Smooth muscle cell (in vitro differentiated cells): ENCODE results near the gene TCIRG1. TPM values are rescaled to one million over a fixed set of nuclear protein-coding genes. Genes with fewer than 3 reads are reported as not detected.

Experiments used
- DNase-seq: peaks from one replicate; lab custom pipeline; 2025; ENCODE audit not compliant: unreplicated experiment; lab: John Stamatoyannopoulos, UW
- H2AFZ ChIP-seq: fragments of 200-600 bp; sonication (generic); 2 replicates; pipeline ENCODE4 v1.6.0; 2016; ENCODE audit warnings: antibody characterized with exemption, low read depth, mild to moderate bottlenecking
- H3F3A ChIP-seq: fragments of 200-600 bp; sonication (generic); 2 replicates; pipeline ENCODE4 v1.6.0; 2017; ENCODE audit warnings: antibody characterized with exemption, low read depth
- H3K27ac ChIP-seq: fragments of 200-600 bp; sonication (generic); 2 replicates; pipeline ENCODE4 v1.5.1; 2016; ENCODE audit warnings: low read depth, mild to moderate bottlenecking
- H3K27me3 ChIP-seq: fragments of 200-600 bp; sonication (generic); 2 replicates; pipeline ENCODE4 v1.6.1; 2016; ENCODE audit warnings: low read depth, mild to moderate bottlenecking
- H3K36me3 ChIP-seq: fragments of 200-600 bp; sonication (generic); 2 replicates; pipeline ENCODE4 v1.5.1; 2016; ENCODE audit warnings: low read depth
- H3K4me1 ChIP-seq: fragments of 200-600 bp; sonication (generic); 2 replicates; pipeline ENCODE4 v1.5.1; 2016; ENCODE audit warnings: low read depth
- H3K4me2 ChIP-seq: fragments of 200-600 bp; sonication (generic); 2 replicates; pipeline ENCODE4 v1.6.0; 2016; ENCODE audit warnings: mild to moderate bottlenecking
- H3K4me3 ChIP-seq: fragments of 200-600 bp; sonication (generic); 2 replicates; pipeline ENCODE4 v1.5.1; 2016; ENCODE audit warnings: mild to moderate bottlenecking
- H3K79me2 ChIP-seq: fragments of 200-600 bp; sonication (generic); 2 replicates; pipeline ENCODE4 v1.6.0; 2016; ENCODE audit warnings: low read depth, mild to moderate bottlenecking
- H3K9ac ChIP-seq: fragments of 200-600 bp; sonication (generic); 2 replicates; pipeline ENCODE4 v1.6.0; 2016; ENCODE audit warnings: low read depth
- H3K9me3 ChIP-seq: fragments of 200-600 bp; sonication (generic); replicated peaks from 2 replicates; pipeline ENCODE4 v1.5.1; 2016; ENCODE audit warnings: low read depth
- H4K20me1 ChIP-seq: fragments of 200-600 bp; sonication (generic); 2 replicates; pipeline ENCODE4 v1.6.0; 2016; ENCODE audit warnings: low read depth
- WGBS: methylation state at CpG from one replicate; pipeline ENCODE4 v1.1.7; 2016; ENCODE audit warnings: low lambda C conversion rate; 5-methylcytosine and 5-hydroxymethylcytosine counted together
- polyA plus RNA-seq: library from polyadenylated mRNA; unstranded; fragments of >200 nt; fragmentation: Nextera tagmentation; extraction: Ambion mirVana; gene quantifications from 2 replicates; pipeline ENCODE4 v1.2.1, GENCODE V29; 2016
- total RNA-seq: library from RNA; depleted of rRNA; stranded (reverse); fragments of >200 nt; gene quantifications from 2 replicates; pipeline ENCODE4 v1.2.3, GENCODE V29; 2014
- TF ChIP-seq, protein P1 (sequence below): fragments of 200-600 bp; sonication (generic); IDR thresholded peaks from 2 replicates; pipeline ENCODE4 v1.5.1; 2017; ENCODE audit warnings: borderline replicate concordance, mild to moderate bottlenecking, antibody characterized with exemption; ENCODE audit not compliant: insufficient read depth, poor library complexity, severe bottlenecking

Gene TCIRG1
- total and polyA plus RNA-seq, 2 experiments from 2014 or later: 39.7 to 59.0 TPM

DNA sequence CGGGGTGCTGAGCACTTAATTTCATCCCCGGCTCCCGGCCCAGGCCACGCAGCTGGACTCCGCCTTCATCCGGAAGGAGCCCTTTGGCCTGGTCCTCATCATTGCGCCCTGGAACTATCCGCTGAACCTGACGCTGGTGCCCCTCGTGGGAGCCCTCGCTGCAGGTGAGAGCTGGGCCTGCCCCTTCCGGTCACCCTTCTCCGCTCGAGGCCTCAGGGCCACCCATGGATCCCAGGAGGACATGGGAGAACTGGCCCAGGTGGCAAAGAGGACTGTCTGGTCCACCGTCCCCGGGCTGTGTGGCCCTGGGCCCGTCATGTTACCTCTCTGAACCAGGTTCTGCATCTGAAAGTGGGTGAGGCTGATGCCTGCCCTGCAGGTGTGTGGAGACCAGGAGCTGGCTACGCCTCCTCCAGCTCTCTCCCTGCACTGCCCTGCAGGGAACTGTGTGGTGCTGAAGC is 20.1 kb upstream of the TCIRG1 start:
- no peaks in the 10 kb centered on the region for H3F3A ChIP-seq
- H3K27me3 ChIP-seq: no peaks in the 10 kb centered on the region
- TF ChIP-seq, protein P1, sequence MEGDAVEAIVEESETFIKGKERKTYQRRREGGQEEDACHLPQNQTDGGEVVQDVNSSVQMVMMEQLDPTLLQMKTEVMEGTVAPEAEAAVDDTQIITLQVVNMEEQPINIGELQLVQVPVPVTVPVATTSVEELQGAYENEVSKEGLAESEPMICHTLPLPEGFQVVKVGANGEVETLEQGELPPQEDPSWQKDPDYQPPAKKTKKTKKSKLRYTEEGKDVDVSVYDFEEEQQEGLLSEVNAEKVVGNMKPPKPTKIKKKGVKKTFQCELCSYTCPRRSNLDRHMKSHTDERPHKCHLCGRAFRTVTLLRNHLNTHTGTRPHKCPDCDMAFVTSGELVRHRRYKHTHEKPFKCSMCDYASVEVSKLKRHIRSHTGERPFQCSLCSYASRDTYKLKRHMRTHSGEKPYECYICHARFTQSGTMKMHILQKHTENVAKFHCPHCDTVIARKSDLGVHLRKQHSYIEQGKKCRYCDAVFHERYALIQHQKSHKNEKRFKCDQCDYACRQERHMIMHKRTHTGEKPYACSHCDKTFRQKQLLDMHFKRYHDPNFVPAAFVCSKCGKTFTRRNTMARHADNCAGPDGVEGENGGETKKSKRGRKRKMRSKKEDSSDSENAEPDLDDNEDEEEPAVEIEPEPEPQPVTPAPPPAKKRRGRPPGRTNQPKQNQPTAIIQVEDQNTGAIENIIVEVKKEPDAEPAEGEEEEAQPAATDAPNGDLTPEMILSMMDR: no peak
- H3K9ac ChIP-seq: no peak overlapping the region
- no peak overlapping the region for H3K27ac ChIP-seq
- no peaks in the 10 kb centered on the region for H3K9me3 ChIP-seq
- H3K36me3 ChIP-seq: no peaks in the 10 kb centered on the region
- H2AFZ ChIP-seq: no peak overlapping the region
- H3K4me1 ChIP-seq: no peaks in the 10 kb centered on the region
- WGBS: 92% methylated on average over 18 of the region's 18 CpGs
- H3K4me3 ChIP-seq: no peak overlapping the region
- no peaks in the 10 kb centered on the region for H4K20me1 ChIP-seq
- H3K79me2 ChIP-seq: no peaks in the 10 kb centered on the region
- no peak for DNase-seq
- H3K4me2 ChIP-seq: no peak overlapping the region

DNA sequence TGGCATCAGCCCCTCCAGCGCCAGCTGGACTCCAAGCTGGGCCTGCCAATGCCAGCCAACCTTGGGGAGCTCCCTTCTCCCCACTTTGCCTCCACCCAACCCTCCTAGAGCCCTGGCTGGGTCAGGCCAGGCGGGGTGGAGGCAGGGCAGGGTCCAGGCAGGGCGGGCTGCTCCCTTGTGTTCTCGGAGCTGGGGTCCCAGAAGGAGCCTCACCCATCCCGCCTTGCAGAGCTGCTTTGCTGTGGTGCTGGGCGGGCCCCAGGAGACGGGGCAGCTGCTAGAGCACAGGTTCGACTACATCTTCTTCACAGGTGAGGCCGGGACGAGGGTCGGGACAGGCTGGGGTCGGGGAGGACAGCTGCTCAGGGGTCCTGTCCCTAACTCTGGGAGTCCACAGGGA is 19.3 kb upstream of the TCIRG1 start:
- Histone ChIP-seq H3K79me2 (no peaks in the 10 kb centered on the region), H3F3A (no peaks in the 10 kb centered on the region), H3K27me3 (no peaks in the 10 kb centered on the region), H3K36me3 (peaks cover 5% of the 10 kb centered on the region), H4K20me1 (no peaks in the 10 kb centered on the region), H2AFZ (no peak overlapping the region), H3K4me3 (no peak overlapping the region), H3K9me3 (no peaks in the 10 kb centered on the region), H3K4me1 (no peaks in the 10 kb centered on the region), H3K27ac (no peak overlapping the region), H3K4me2 (no peak overlapping the region), H3K9ac (no peak overlapping the region)
- DNase-seq: no peak
- TF ChIP-seq, protein P1: no peak
- 96% methylated on average over 12 of the region's 12 CpGs for WGBS

DNA sequence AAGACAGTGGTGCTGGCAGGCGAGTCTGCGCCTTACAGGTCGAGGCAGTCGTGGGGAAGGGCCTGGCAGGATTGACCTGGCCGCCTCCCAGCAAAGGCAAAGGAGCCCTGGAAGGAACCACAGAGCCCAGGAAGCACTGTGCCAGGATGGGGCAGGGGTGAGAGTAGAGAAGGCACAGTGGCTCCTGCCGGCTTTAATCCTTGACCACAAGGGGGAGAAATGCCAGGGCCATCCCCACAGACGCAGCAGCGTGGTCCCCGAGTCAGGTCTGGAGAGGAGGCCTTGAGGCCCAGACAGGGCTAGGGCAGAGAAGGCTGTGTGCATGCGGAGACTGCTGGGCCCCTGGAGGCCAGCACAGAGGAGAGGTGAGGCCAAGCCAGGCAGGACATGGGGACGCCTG is 18.2 kb upstream of the TCIRG1 start:
- Histone ChIP-seq H3K36me3 (peaks cover 11% of the 10 kb centered on the region), H3K79me2 (no peaks in the 10 kb centered on the region), H3K4me1 (no peaks in the 10 kb centered on the region), H3K9ac (no peak overlapping the region), H3K4me3 (no peak overlapping the region), H3K9me3 (no peaks in the 10 kb centered on the region), H3K27me3 (no peaks in the 10 kb centered on the region), H3K4me2 (no peak overlapping the region), H4K20me1 (no peaks in the 10 kb centered on the region), H2AFZ (no peak overlapping the region), H3F3A (no peaks in the 10 kb centered on the region), H3K27ac (no peak overlapping the region)
- 43% methylated on average over 11 of the region's 11 CpGs for WGBS
- TF ChIP-seq, protein P1: peak; percentile 22
- no peak for DNase-seq

DNA sequence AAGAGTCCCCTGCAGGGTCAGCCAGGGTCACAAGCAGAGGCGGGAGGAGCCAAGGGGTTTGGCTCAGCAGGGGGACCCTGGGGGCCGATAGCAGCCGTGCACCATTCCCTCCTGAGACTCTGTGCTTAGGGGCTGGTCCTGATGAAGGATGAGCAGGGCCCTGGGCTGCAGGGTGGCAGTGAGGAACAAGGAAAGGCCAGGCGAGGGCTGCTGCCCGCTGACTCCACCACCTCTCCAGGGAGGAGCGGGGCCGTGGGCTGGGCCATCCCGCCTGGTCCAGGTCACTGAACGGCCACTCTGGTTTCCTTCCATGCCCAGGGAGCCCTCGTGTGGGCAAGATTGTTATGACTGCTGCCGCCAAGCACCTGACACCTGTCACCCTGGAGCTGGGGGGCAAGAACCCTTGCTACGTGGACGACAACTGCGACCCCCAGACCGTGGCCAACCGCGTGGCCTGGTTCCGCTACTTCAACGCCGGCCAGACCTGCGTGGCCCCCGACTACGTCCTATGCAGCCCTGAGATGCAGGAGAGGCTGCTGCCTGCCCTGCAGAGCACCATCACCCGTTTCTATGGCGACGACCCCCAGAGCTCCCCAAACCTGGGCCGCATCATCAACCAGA is 17.5 kb upstream of the TCIRG1 start:
- Histone ChIP-seq H3K36me3 (peaks cover 11% of the 10 kb centered on the region), H3K27me3 (no peaks in the 10 kb centered on the region), H3K4me3 (no peak overlapping the region), H2AFZ (no peak overlapping the region), H3K79me2 (no peaks in the 10 kb centered on the region), H3K4me1 (no peaks in the 10 kb centered on the region), H3K27ac (no peak overlapping the region), H3K4me2 (no peak overlapping the region), H4K20me1 (no peaks in the 10 kb centered on the region), H3K9ac (no peak overlapping the region), H3K9me3 (no peaks in the 10 kb centered on the region), H3F3A (no peaks in the 10 kb centered on the region)
- WGBS: 74% methylated on average over 24 of the region's 27 CpGs
- DNase-seq: no peak
- TF ChIP-seq, protein P1: no peak
